NAMALWA (cell line): ENCODE measurements around the gene C3orf80.
A peak's percentile ranks its signal among the peaks of the same experiment; 100 is the strongest.
"Not testable (repeated sequence)": the region's sequence is repeated elsewhere in the genome, so short reads cannot be mapped to it uniquely, and the experiment has no call there.

Source experiments
- DNase-seq: peaks from one replicate; pipeline ENCODE4 v3.0.0-alpha.2; 2015; ENCODE audit warnings: low spot score

Gene C3orf80

GRCh38 chr3:160225176-160226025 is at the start of gene C3orf80:
Gene C3orf80, plus strand, starts transcription at chr3:160225422. Its CDS starts 214 bp downstream, at chr3:160225636.
- no peak for DNase-seq

GRCh38 chr3:160176923-160177322 is 48.3 kb upstream of the C3orf80 start:
- DNase-seq, result no peak

GRCh38 chr3:160178661-160179060 is 46.6 kb upstream of the C3orf80 start:
- not testable (repeated sequence) for DNase-seq

GRCh38 chr3:160179403-160179802 is 45.8 kb upstream of the C3orf80 start:
- not testable (repeated sequence) for DNase-seq

GRCh38 chr3:160179906-160180305 is 45.3 kb upstream of the C3orf80 start:
- no peak for DNase-seq

- no peak for DNase-seq
These were observed 44.5 kb upstream of the C3orf80 start for GRCh38 chr3:160180581-160181216.

GRCh38 chr3:160183345-160184076 is 41.7 kb upstream of the C3orf80 start:
- DNase-seq, result no peak

GRCh38 chr3:160184655-160185054 is 40.6 kb upstream of the C3orf80 start:
- no peak for DNase-seq

- no peak for DNase-seq
These were observed 39.5 kb upstream of the C3orf80 start for GRCh38 chr3:160185751-160186150.

- DNase-seq, result no peak
These were observed 37.9 kb upstream of the C3orf80 start for GRCh38 chr3:160187288-160187687.

GRCh38 chr3:160192310-160193029 is 32.8 kb upstream of the C3orf80 start:
- no peak for DNase-seq

- no peak for DNase-seq
These were observed 31.5 kb upstream of the C3orf80 start for GRCh38 chr3:160193644-160194192.

- no peak for DNase-seq
These were observed 30.8 kb upstream of the C3orf80 start for GRCh38 chr3:160194438-160194837.

GRCh38 chr3:160195106-160195505 is 30.1 kb upstream of the C3orf80 start:
- DNase-seq, result no peak

- no peak for DNase-seq
These were observed 28.6 kb upstream of the C3orf80 start for GRCh38 chr3:160196511-160197104.

- DNase-seq, result no peak
These were observed 26.1 kb upstream of the C3orf80 start for GRCh38 chr3:160199108-160199507.

GRCh38 chr3:160200353-160200752 is 24.9 kb upstream of the C3orf80 start:
- no peak for DNase-seq

GRCh38 chr3:160204396-160205011 is 20.7 kb upstream of the C3orf80 start:
- DNase-seq, result not testable (repeated sequence)

GRCh38 chr3:160205606-160206005 is 19.6 kb upstream of the C3orf80 start:
- no peak for DNase-seq

- DNase-seq, result no peak
These were observed 14.9 kb upstream of the C3orf80 start for GRCh38 chr3:160210341-160210740.

- peak; percentile 38 for DNase-seq
These were observed 14.4 kb upstream of the C3orf80 start for GRCh38 chr3:160210799-160211221.
